BLaER1 (cell line): Measurements from ENCODE around the gene DSCAML1.

Experiments
- H3K27ac ChIP-seq: shearing (Covaris generic); formaldehyde crosslinking; 2 replicates; pipeline ENCODE4 v1.8.1; 2022
- H3K27me3 ChIP-seq: shearing (Covaris generic); formaldehyde crosslinking; 2 replicates; pipeline ENCODE4 v1.8.1; 2022
- H3K36me3 ChIP-seq: shearing (Covaris generic); formaldehyde crosslinking; 2 replicates; pipeline ENCODE4 v1.8.1; 2022
- H3K4me1 ChIP-seq: shearing (Covaris generic); formaldehyde crosslinking; 2 replicates; pipeline ENCODE4 v1.8.1; 2022
- H3K4me2 ChIP-seq: shearing (Covaris generic); formaldehyde crosslinking; 2 replicates; pipeline ENCODE4 v1.8.1; 2022
- H3K4me3 ChIP-seq: shearing (Covaris generic); formaldehyde crosslinking; 2 replicates; pipeline ENCODE4 v1.8.1; 2022
- H3K9ac ChIP-seq: shearing (Covaris generic); formaldehyde crosslinking; 2 replicates; pipeline ENCODE4 v1.8.1; 2022
- H3K9me3 ChIP-seq: shearing (Covaris generic); formaldehyde crosslinking; 2 replicates; pipeline ENCODE4 v1.8.1; 2022
- H4K20me1 ChIP-seq: shearing (Covaris generic); formaldehyde crosslinking; 2 replicates; pipeline ENCODE4 v1.8.1; 2022
- Cebpa-rat ChIP-seq: shearing (Covaris generic); IDR thresholded peaks from 2 replicates; pipeline ENCODE4 v1.8.1; 2022

Gene DSCAML1

GRCh38 chr11:117444711-117445658 lies 352.0 kb downstream of the DSCAML1 start:
- Histone ChIP-seq H3K4me2 (no peak overlapping the region), H3K36me3 (no peaks in the 10 kb centered on the region), H3K9me3 (no peaks in the 10 kb centered on the region), H3K4me3 (no peak overlapping the region), H4K20me1 (no peaks in the 10 kb centered on the region), H3K9ac (no peak overlapping the region), H3K4me1 (no peaks in the 10 kb centered on the region), H3K27ac (no peak overlapping the region), H3K27me3 (no peaks in the 10 kb centered on the region)
- TF ChIP-seq Cebpa-rat = no peak

GRCh38 chr11:117444256-117444655 lies 352.8 kb downstream of the DSCAML1 start:
- no peak overlapping the region for H3K4me2 ChIP-seq

GRCh38 chr11:117443266-117444186 lies 353.5 kb downstream of the DSCAML1 start:
- H3K4me2 ChIP-seq = no peak overlapping the region
- no peak overlapping the region for H3K27ac ChIP-seq
- H3K9ac ChIP-seq = no peak overlapping the region

More at GRCh38 chr11:117444256-117444655, 352.8 kb downstream of the DSCAML1 start:
- Histone ChIP-seq H3K9me3 (no peaks in the 10 kb centered on the region), H3K27ac (no peak overlapping the region), H3K36me3 (no peaks in the 10 kb centered on the region), H4K20me1 (no peaks in the 10 kb centered on the region), H3K9ac (no peak overlapping the region), H3K27me3 (no peaks in the 10 kb centered on the region), H3K4me3 (no peak overlapping the region), H3K4me1 (peaks cover 7% of the 10 kb centered on the region)
- no peak for TF ChIP-seq Cebpa-rat

GRCh38 chr11:117442869-117443239 lies 354.2 kb downstream of the DSCAML1 start:
- H3K4me1 ChIP-seq = peaks cover 15% of the 10 kb centered on the region
- H3K9me3 ChIP-seq = no peaks in the 10 kb centered on the region
- no peaks in the 10 kb centered on the region for H3K36me3 ChIP-seq
- H3K4me2 ChIP-seq = no peak overlapping the region
- H3K9ac ChIP-seq = no peak overlapping the region
- H4K20me1 ChIP-seq = no peaks in the 10 kb centered on the region
- TF ChIP-seq Cebpa-rat = no peak
- no peaks in the 10 kb centered on the region for H3K27me3 ChIP-seq
- no peak overlapping the region for H3K4me3 ChIP-seq
- no peak overlapping the region for H3K27ac ChIP-seq

More at GRCh38 chr11:117443266-117444186, 353.5 kb downstream of the DSCAML1 start:
- no peaks in the 10 kb centered on the region for H3K36me3 ChIP-seq
- TF ChIP-seq Cebpa-rat = no peak
- no peak overlapping the region for H3K4me3 ChIP-seq
- no peaks in the 10 kb centered on the region for H4K20me1 ChIP-seq
- H3K27me3 ChIP-seq = no peaks in the 10 kb centered on the region
- peaks cover 14% of the 10 kb centered on the region for H3K4me1 ChIP-seq
- no peaks in the 10 kb centered on the region for H3K9me3 ChIP-seq

GRCh38 chr11:117442049-117442868 lies 354.8 kb downstream of the DSCAML1 start:
- no peak overlapping the region for H3K4me2 ChIP-seq
- no peak overlapping the region for H3K4me3 ChIP-seq
- no peak overlapping the region for H3K9ac ChIP-seq
- no peaks in the 10 kb centered on the region for H3K9me3 ChIP-seq
- H3K4me1 ChIP-seq = peaks cover 15% of the 10 kb centered on the region
- H4K20me1 ChIP-seq = no peaks in the 10 kb centered on the region
- H3K27me3 ChIP-seq = no peaks in the 10 kb centered on the region
- TF ChIP-seq Cebpa-rat = no peak
- no peaks in the 10 kb centered on the region for H3K36me3 ChIP-seq
- H3K27ac ChIP-seq = no peak overlapping the region

- no peaks in the 10 kb centered on the region for H4K20me1 ChIP-seq
- H3K4me3 ChIP-seq = no peak overlapping the region
- no peaks in the 10 kb centered on the region for H3K36me3 ChIP-seq
- H3K4me2 ChIP-seq = no peak overlapping the region
- peaks cover 15% of the 10 kb centered on the region for H3K4me1 ChIP-seq
- no peak overlapping the region for H3K9ac ChIP-seq
- TF ChIP-seq Cebpa-rat = no peak
- no peaks in the 10 kb centered on the region for H3K27me3 ChIP-seq
- H3K27ac ChIP-seq = no peak overlapping the region
- H3K9me3 ChIP-seq = no peaks in the 10 kb centered on the region
These were observed 355.7 kb downstream of the DSCAML1 start for GRCh38 chr11:117441146-117441975.

GRCh38 chr11:117440258-117440657 lies 356.8 kb downstream of the DSCAML1 start:
- H4K20me1 ChIP-seq = no peaks in the 10 kb centered on the region
- no peak overlapping the region for H3K4me2 ChIP-seq
- H3K4me3 ChIP-seq = no peak overlapping the region
- H3K9ac ChIP-seq = no peak overlapping the region
- no peaks in the 10 kb centered on the region for H3K36me3 ChIP-seq
- no peak overlapping the region for H3K27ac ChIP-seq
- H3K4me1 ChIP-seq = peaks cover 20% of the 10 kb centered on the region
- no peaks in the 10 kb centered on the region for H3K9me3 ChIP-seq
- no peak for TF ChIP-seq Cebpa-rat
- H3K27me3 ChIP-seq = no peaks in the 10 kb centered on the region

- no peak overlapping the region for H3K4me3 ChIP-seq
- no peaks in the 10 kb centered on the region for H4K20me1 ChIP-seq
- no peaks in the 10 kb centered on the region for H3K36me3 ChIP-seq
- H3K4me2 ChIP-seq = peak overlapping the region; percentile 39
- H3K9me3 ChIP-seq = no peaks in the 10 kb centered on the region
- no peak overlapping the region for H3K9ac ChIP-seq
- peaks cover 23% of the 10 kb centered on the region for H3K4me1 ChIP-seq
- no peak overlapping the region for H3K27ac ChIP-seq
- H3K27me3 ChIP-seq = no peaks in the 10 kb centered on the region
- TF ChIP-seq Cebpa-rat = no peak
These were observed 357.8 kb downstream of the DSCAML1 start for GRCh38 chr11:117439256-117439655.
